Liver (tissue), 9 donors: ENCODE results near the gene GLI2. TPM values are rescaled to one million over a fixed set of nuclear protein-coding genes. Genes with fewer than 3 reads are reported as not detected.

Experiments
- DNase-seq: peaks from one replicate; pipeline ENCODE4 v3.0.0-alpha.2; 2017; ENCODE audit warnings: low spot score
- H3K27ac ChIP-seq, 2 donors: one replicate each; pipeline ENCODE4 v1.7.0; 2013; ENCODE audit warnings: inconsistent platforms in 2 of 2, low read length in 2 of 2, control low read depth in 1 of 2, low read depth in 1 of 2, mild to moderate bottlenecking in 1 of 2
- H3K27me3 ChIP-seq, 4 donors: one replicate each; pipeline versions ENCODE4 v1.6.1 to v1.7.0; 2013; ENCODE audit warnings: low read length in 3 of 4, inconsistent platforms in 1 of 4, mild to moderate bottlenecking in 1 of 4, moderate library complexity in 1 of 4; ENCODE audit not compliant: control insufficient read depth in 4 of 4, insufficient read depth in 4 of 4
- H3K36me3 ChIP-seq, 4 donors: one replicate each; pipeline versions ENCODE4 v1.6.1 to v1.7.0; 2013; ENCODE audit warnings: low read length in 3 of 4, mild to moderate bottlenecking in 3 of 4, low read depth in 1 of 4, moderate library complexity in 1 of 4; ENCODE audit not compliant: control insufficient read depth in 4 of 4, insufficient read depth in 3 of 4
- H3K4me1 ChIP-seq, 4 donors: one replicate each; pipeline versions ENCODE4 v1.6.1 to v1.7.0; 2013; ENCODE audit warnings: low read length in 3 of 4, mild to moderate bottlenecking in 3 of 4, moderate library complexity in 1 of 4; ENCODE audit not compliant: control insufficient read depth in 4 of 4, insufficient read depth in 4 of 4
- H3K4me3 ChIP-seq, 3 donors: one replicate each; pipeline versions ENCODE4 v1.6.1 to v1.7.0; 2013; ENCODE audit warnings: low read length in 3 of 3, control low read depth in 1 of 3, low read depth in 1 of 3, mild to moderate bottlenecking in 1 of 3
- H3K9ac ChIP-seq, 2 donors: one replicate each; pipeline ENCODE4 v1.7.0; 2013; ENCODE audit warnings: low read length in 2 of 2, mild to moderate bottlenecking in 2 of 2, moderate library complexity in 2 of 2, control low read depth in 1 of 2, low read depth in 1 of 2
- H3K9me3 ChIP-seq, 4 donors: one replicate each; pipeline versions ENCODE4 v1.6.1 to v1.7.0; 2013; ENCODE audit warnings: low read length in 3 of 4; ENCODE audit not compliant: control insufficient read depth in 4 of 4
- ATF3 ChIP-seq: IDR thresholded peaks from 2 replicates; pipeline ENCODE4 v1.6.1; 2016; ENCODE audit warnings: antibody characterized with exemption
- CTCF ChIP-seq: fragments of 150-350 bp; IDR thresholded peaks from 2 replicates; pipeline ENCODE4 v1.5.1; 2017; ENCODE audit warnings: improper control_type of control experiment, low read depth, low read length; ENCODE audit not compliant: missing input control
- EGR1 ChIP-seq, 2 donors: IDR thresholded peaks; 2 replicates each; pipeline ENCODE4 v1.6.1; 2016 to 2018; ENCODE audit warnings: antibody characterized with exemption in 2 of 2, low read depth in 2 of 2
- FOXA1 ChIP-seq: IDR thresholded peaks from 2 replicates; pipeline ENCODE4 v1.6.1; 2016; ENCODE audit warnings: antibody characterized with exemption
- FOXA2 ChIP-seq: IDR thresholded peaks from 2 replicates; pipeline ENCODE4 v1.6.1; 2016; ENCODE audit warnings: antibody characterized with exemption
- GABPA ChIP-seq, 2 donors: IDR thresholded peaks in 1 of 2; conservative IDR thresholded peaks in 1 of 2; 2 replicates each; pipeline ENCODE4 v1.6.1; 2016; ENCODE audit warnings: antibody characterized with exemption in 2 of 2, mild to moderate bottlenecking in 1 of 2, moderate library complexity in 1 of 2
- HNF4A ChIP-seq, 2 donors: conservative IDR thresholded peaks; 2 replicates each; pipeline ENCODE4 v1.6.1; 2016; ENCODE audit warnings: antibody characterized with exemption in 2 of 2, mild to moderate bottlenecking in 2 of 2
- HNF4G ChIP-seq: IDR thresholded peaks from 2 replicates; pipeline ENCODE4 v1.6.1; 2016; ENCODE audit warnings: antibody characterized with exemption
- JUND ChIP-seq, 2 donors: IDR thresholded peaks; 2 replicates each; pipeline ENCODE4 v1.6.1; 2016; ENCODE audit warnings: antibody characterized with exemption in 2 of 2
- MAX ChIP-seq: IDR thresholded peaks from 2 replicates; pipeline ENCODE4 v1.6.1; 2016; ENCODE audit warnings: antibody characterized with exemption
- NR2F2 ChIP-seq: IDR thresholded peaks from 2 replicates; pipeline ENCODE4 v1.6.1; 2016; ENCODE audit warnings: antibody characterized with exemption
- RAD21 ChIP-seq, 2 donors: IDR thresholded peaks; 2 replicates each; pipeline ENCODE4 v1.6.1; 2016; ENCODE audit warnings: antibody characterized with exemption in 2 of 2, mild to moderate bottlenecking in 2 of 2
- REST ChIP-seq: IDR thresholded peaks from 2 replicates; pipeline ENCODE4 v1.6.1; 2016; ENCODE audit warnings: antibody characterized with exemption, mild to moderate bottlenecking
- RXRA ChIP-seq, 2 donors: IDR thresholded peaks; 2 replicates each; pipeline ENCODE4 v1.6.1; 2017 to 2018; ENCODE audit warnings: antibody characterized with exemption in 2 of 2, mild to moderate bottlenecking in 1 of 2
- SP1 ChIP-seq: IDR thresholded peaks from 2 replicates; pipeline ENCODE4 v1.6.1; 2018; ENCODE audit warnings: antibody characterized with exemption, mild to moderate bottlenecking
- TAF1 ChIP-seq: conservative IDR thresholded peaks from 2 replicates; pipeline ENCODE4 v1.6.1; 2016; ENCODE audit warnings: antibody characterized with exemption, mild to moderate bottlenecking
- YY1 ChIP-seq: IDR thresholded peaks from 2 replicates; pipeline ENCODE4 v1.6.1; 2016; ENCODE audit warnings: antibody characterized with exemption, mild to moderate bottlenecking
- ZBTB33 ChIP-seq: IDR thresholded peaks from 2 replicates; pipeline ENCODE4 v1.6.1; 2016; ENCODE audit warnings: antibody characterized with exemption
- WGBS: extraction: QIAGEN DNeasy Blood & Tissue Kit; methylation state at CpG from one replicate; pipeline ENCODE4 v1.1.7; 2013; 5-methylcytosine and 5-hydroxymethylcytosine counted together
- polyA plus RNA-seq, 2 donors: library from polyadenylated mRNA; stranded (reverse) in 1 of 2; unstranded in 1 of 2; fragments of 200-250 nt in 1 of 2; fragments of >200 nt in 1 of 2; fragmentation: Nextera tagmentation in 1 of 2; extraction: Ambion mirVana in 1 of 2; gene quantifications; one replicate each; pipeline versions ENCODE4 v1.2.1 to v1.2.3, GENCODE V29; 2013 to 2015
- total RNA-seq, 2 donors: library from RNA; depleted of rRNA; stranded (reverse); fragments of >200 nt; gene quantifications; one replicate each; pipeline ENCODE4 v1.2.3, GENCODE V29; 2014
- donor health status: healthy.
- donor health status: healthy.
- donor health status: healthy.
- donor health status: healthy.
- donor health status: healthy.

Gene GLI2
- total and polyA plus RNA-seq, 4 donors = 0.04 to 0.16 (median 0.11) TPM

- no peak overlapping the region for H3K9ac ChIP-seq
- H3K27ac ChIP-seq = no peak overlapping the region
- H3K27me3 ChIP-seq = peaks cover 3 to 24% (median 11%) of the 10 kb centered on the region in 4 donors
- no peak for TF ChIP-seq ZBTB33
- no peak for TF ChIP-seq EGR1 (IDR thresholded peaks at IDR 0.05; ENCODE audit: low read depth in 2 of 2)
- TF ChIP-seq MAX = no peak
- no peak for TF ChIP-seq ATF3
- no peak for TF ChIP-seq FOXA1
- TF ChIP-seq FOXA2 = no peak
- TF ChIP-seq GABPA (IDR thresholded peaks at IDR 0.05 in 1 of 2, conservative IDR thresholded peaks at IDR 0.05 in 1 of 2) = no peak
- no peak for TF ChIP-seq SP1
- no peak for TF ChIP-seq HNF4G
- no peak for TF ChIP-seq RAD21 (IDR thresholded peaks at IDR 0.05)
- no peak for TF ChIP-seq RXRA (IDR thresholded peaks at IDR 0.05)
- no peaks in the 10 kb centered on the region for H3K36me3 ChIP-seq
- no peak for DNase-seq
- 87% methylated on average over 5 of the region's 5 CpGs for WGBS
- H3K4me3 ChIP-seq = no peak overlapping the region
- H3K9me3 ChIP-seq = no peaks in the 10 kb centered on the region
- H3K4me1 ChIP-seq = peaks cover 3 to 7% (median 4%) of the 10 kb centered on the region in 4 donors
These were observed 8.0 kb downstream of the GLI2 start for GRCh38 chr2:120743657-120744056.

GRCh38 chr2:120744817-120745216 lies 9.1 kb downstream of the GLI2 start:
- no peak for DNase-seq
- Histone ChIP-seq H3K4me3 (no peak overlapping the region), H3K36me3 (no peaks in the 10 kb centered on the region), H3K9ac (no peak overlapping the region), H3K27ac (no peak overlapping the region), H3K4me1 (peaks cover 3 to 7% (median 4%) of the 10 kb centered on the region in 4 donors), H3K27me3 (peaks cover 2 to 15% (median 3%) of the 10 kb centered on the region in 4 donors), H3K9me3 (no peaks in the 10 kb centered on the region)
- TF ChIP-seq TAF1 = no peak
- no peak for TF ChIP-seq CTCF
- no peak for TF ChIP-seq REST
- no peak for TF ChIP-seq MAX
- TF ChIP-seq NR2F2 = no peak
- no peak for TF ChIP-seq ATF3
- no peak for TF ChIP-seq HNF4A (conservative IDR thresholded peaks at IDR 0.05)
- TF ChIP-seq EGR1 (IDR thresholded peaks at IDR 0.05; ENCODE audit: low read depth in 2 of 2) = no peak
- no peak for TF ChIP-seq JUND (IDR thresholded peaks at IDR 0.05)
- TF ChIP-seq ZBTB33 = no peak
- TF ChIP-seq RAD21 (IDR thresholded peaks at IDR 0.05) = no peak
- TF ChIP-seq YY1 = no peak
- no peak for TF ChIP-seq FOXA1
